MM.1S (cell line): ENCODE results near the gene WRAP73.

Experiments
- DNase-seq: peaks from one replicate; pipeline ENCODE4 v3.0.0-alpha.2; 2015
- H2AFZ ChIP-seq: fragments of 300-600 bp; sonication (generic); 2 replicates; pipeline ENCODE4 v1.6.0; 2016; ENCODE audit warnings: antibody characterized with exemption, low read length
- H3F3A ChIP-seq: fragments of 300-600 bp; sonication (generic); 2 replicates; pipeline ENCODE4 v1.6.1; 2016; ENCODE audit warnings: mild to moderate bottlenecking, antibody characterized with exemption, low read length, moderate library complexity, mixed read lengths; ENCODE audit not compliant: insufficient read depth
- H3K27ac ChIP-seq: fragments of 300-600 bp; sonication (generic); 2 replicates; pipeline ENCODE4 v1.5.1; 2016; ENCODE audit warnings: mild to moderate bottlenecking, low read length
- H3K27me3 ChIP-seq: fragments of 300-600 bp; sonication (generic); replicated peaks from 2 replicates; pipeline ENCODE4 v1.6.0; 2016; ENCODE audit warnings: low read length; ENCODE audit not compliant: insufficient read depth
- H3K36me3 ChIP-seq: fragments of 300-600 bp; sonication (generic); replicated peaks from 2 replicates; pipeline ENCODE4 v1.6.1; 2016; ENCODE audit warnings: mild to moderate bottlenecking, low read length, mixed read lengths; ENCODE audit not compliant: insufficient read depth
- H3K4me1 ChIP-seq: fragments of 300-600 bp; sonication (generic); 2 replicates; pipeline ENCODE4 v1.6.1; 2016; ENCODE audit warnings: low read length, mixed read lengths
- H3K4me2 ChIP-seq: fragments of 300-600 bp; sonication (generic); 2 replicates; pipeline ENCODE4 v1.6.0; 2016; ENCODE audit warnings: low read depth, low read length
- H3K4me3 ChIP-seq: fragments of 300-600 bp; sonication (generic); 2 replicates; pipeline ENCODE4 v1.5.1; 2016; ENCODE audit warnings: low read length, mixed read lengths
- H3K79me2 ChIP-seq: fragments of 300-600 bp; sonication (generic); 2 replicates; pipeline ENCODE4 v1.6.1; 2016; ENCODE audit warnings: mixed run types, low read length, mixed read lengths
- H3K9ac ChIP-seq: fragments of 300-600 bp; sonication (generic); 2 replicates; pipeline ENCODE4 v1.6.1; 2016; ENCODE audit warnings: low read length, mixed read lengths
- H3K9me2 ChIP-seq: fragments of 300-600 bp; sonication (generic); replicated peaks from 2 replicates; pipeline ENCODE4 v1.6.1; 2016; ENCODE audit warnings: mild to moderate bottlenecking, low read length, mixed read lengths; ENCODE audit not compliant: insufficient read depth
- H3K9me3 ChIP-seq: fragments of 300-600 bp; sonication (generic); replicated peaks from 2 replicates; pipeline ENCODE4 v1.6.1; 2016; ENCODE audit warnings: mild to moderate bottlenecking, low read length, mixed read lengths; ENCODE audit not compliant: insufficient read depth
- H4K20me1 ChIP-seq: fragments of 300-600 bp; sonication (generic); 2 replicates; pipeline ENCODE4 v1.6.1; 2016; ENCODE audit warnings: mild to moderate bottlenecking, low read length, moderate library complexity, mixed read lengths; ENCODE audit not compliant: insufficient read depth
- EZH2 ChIP-seq: fragments of 300-600 bp; sonication (generic); optimal IDR thresholded peaks from 2 replicates; pipeline ENCODE3; 2017; ENCODE audit warnings: low read depth, mild to moderate bottlenecking, antibody characterized with exemption, low read length, mixed read lengths
- EZH2phosphoT487 ChIP-seq: fragments of 300-600 bp; sonication (generic); IDR thresholded peaks from 2 replicates; pipeline ENCODE4 v1.6.1; 2018; ENCODE audit warnings: antibody characterized with exemption, low read length
- TF ChIP-seq, protein P1 (sequence below): fragments of 300-600 bp; sonication (generic); IDR thresholded peaks from 2 replicates; pipeline ENCODE4 v1.5.1; 2016; ENCODE audit warnings: antibody characterized with exemption, low read length, mixed read lengths

WRAP73 gene

DNA sequence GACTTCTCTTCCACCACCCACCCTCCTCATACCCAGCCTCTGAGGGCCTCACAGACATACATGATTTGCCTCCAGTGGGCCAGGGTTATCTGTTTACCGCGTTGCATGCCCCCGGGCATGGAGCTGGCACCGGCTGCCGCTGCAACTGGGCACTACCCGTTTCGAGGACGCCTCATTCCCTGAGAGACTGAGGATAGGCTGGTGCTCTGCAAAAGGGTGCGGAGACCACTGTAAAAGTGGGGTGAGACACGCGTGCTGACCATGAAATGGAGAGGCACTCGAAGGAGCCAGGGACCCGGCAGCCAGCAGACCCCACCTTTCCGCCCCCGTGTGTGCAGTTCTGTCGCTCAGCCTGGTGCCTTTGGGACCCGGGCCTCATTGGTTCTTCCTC is 23.1 kb upstream of the WRAP73 start:
- H3K9ac ChIP-seq: peak overlapping the region; percentile 47; the same call in 1 of the 2 replicates
- no peaks in the 10 kb centered on the region for H3K9me3 ChIP-seq
- H3K9me2 ChIP-seq: no peaks in the 10 kb centered on the region
- TF ChIP-seq, protein P1, sequence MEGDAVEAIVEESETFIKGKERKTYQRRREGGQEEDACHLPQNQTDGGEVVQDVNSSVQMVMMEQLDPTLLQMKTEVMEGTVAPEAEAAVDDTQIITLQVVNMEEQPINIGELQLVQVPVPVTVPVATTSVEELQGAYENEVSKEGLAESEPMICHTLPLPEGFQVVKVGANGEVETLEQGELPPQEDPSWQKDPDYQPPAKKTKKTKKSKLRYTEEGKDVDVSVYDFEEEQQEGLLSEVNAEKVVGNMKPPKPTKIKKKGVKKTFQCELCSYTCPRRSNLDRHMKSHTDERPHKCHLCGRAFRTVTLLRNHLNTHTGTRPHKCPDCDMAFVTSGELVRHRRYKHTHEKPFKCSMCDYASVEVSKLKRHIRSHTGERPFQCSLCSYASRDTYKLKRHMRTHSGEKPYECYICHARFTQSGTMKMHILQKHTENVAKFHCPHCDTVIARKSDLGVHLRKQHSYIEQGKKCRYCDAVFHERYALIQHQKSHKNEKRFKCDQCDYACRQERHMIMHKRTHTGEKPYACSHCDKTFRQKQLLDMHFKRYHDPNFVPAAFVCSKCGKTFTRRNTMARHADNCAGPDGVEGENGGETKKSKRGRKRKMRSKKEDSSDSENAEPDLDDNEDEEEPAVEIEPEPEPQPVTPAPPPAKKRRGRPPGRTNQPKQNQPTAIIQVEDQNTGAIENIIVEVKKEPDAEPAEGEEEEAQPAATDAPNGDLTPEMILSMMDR: no peak
- no peak for TF ChIP-seq EZH2phosphoT487
- TF ChIP-seq EZH2: no peak
- H3K4me1 ChIP-seq: no peaks in the 10 kb centered on the region; the same call in 1 of the 2 replicates
- H3K27me3 ChIP-seq: no peaks in the 10 kb centered on the region
- peak overlapping the region; percentile 64 for H3K4me3 ChIP-seq
- H4K20me1 ChIP-seq: no peaks in the 10 kb centered on the region
- H2AFZ ChIP-seq: peak overlapping the region; percentile 87
- no peak for DNase-seq
- no peaks in the 10 kb centered on the region for H3F3A ChIP-seq
- peak overlapping the region; percentile 48; the same call in 1 of the 2 replicates for H3K27ac ChIP-seq
- H3K36me3 ChIP-seq: no peaks in the 10 kb centered on the region
- H3K79me2 ChIP-seq: peaks cover 31% of the 10 kb centered on the region
- peak overlapping the region; percentile 79 for H3K4me2 ChIP-seq

GRCh38 chr1:3672231-3672970 is 22.5 kb upstream of the WRAP73 start:
- H3K4me2 ChIP-seq: peak overlapping the region; percentile 79
- peak overlapping the region; percentile 48; the same call in 1 of the 2 replicates for H3K27ac ChIP-seq
- DNase-seq: no peak
- no peaks in the 10 kb centered on the region for H3K36me3 ChIP-seq
- H3K4me1 ChIP-seq: no peaks in the 10 kb centered on the region; the same call in 1 of the 2 replicates
- peak overlapping the region; percentile 64 for H3K4me3 ChIP-seq
- TF ChIP-seq, protein P1: no peak
- no peak for TF ChIP-seq EZH2phosphoT487
- no peak for TF ChIP-seq EZH2
- H3K9ac ChIP-seq: peak overlapping the region; percentile 47; the same call in 1 of the 2 replicates
- H3F3A ChIP-seq: no peaks in the 10 kb centered on the region
- peaks cover 33% of the 10 kb centered on the region for H3K79me2 ChIP-seq
- peak overlapping the region; percentile 87 for H2AFZ ChIP-seq
- no peaks in the 10 kb centered on the region for H3K9me3 ChIP-seq
- H4K20me1 ChIP-seq: no peaks in the 10 kb centered on the region
- no peaks in the 10 kb centered on the region for H3K9me2 ChIP-seq
- H3K27me3 ChIP-seq: no peaks in the 10 kb centered on the region

GRCh38 chr1:3671371-3672180 is 21.7 kb upstream of the WRAP73 start:
- Histone ChIP-seq H3K27me3 (no peaks in the 10 kb centered on the region), H3K27ac (no peak overlapping the region), H2AFZ (no peak overlapping the region), H3K9me3 (no peaks in the 10 kb centered on the region), H3K36me3 (no peaks in the 10 kb centered on the region), H3K9me2 (no peaks in the 10 kb centered on the region), H3K4me1 (no peaks in the 10 kb centered on the region; the same call in 1 of the 2 replicates), H3K79me2 (peaks cover 38% of the 10 kb centered on the region), H3F3A (no peaks in the 10 kb centered on the region), H4K20me1 (no peaks in the 10 kb centered on the region), H3K9ac (no peak overlapping the region), H3K4me3 (no peak overlapping the region), H3K4me2 (no peak overlapping the region)
- no peak for DNase-seq
- TF ChIP-seq, protein P1: no peak
- no peak for TF ChIP-seq EZH2phosphoT487
- no peak for TF ChIP-seq EZH2
